Measurements from ENCODE around the gene TUBB2A.
A peak's percentile ranks its signal among the peaks of the same experiment; 100 is the strongest.
"Not testable (repeated sequence)": the region's sequence is repeated elsewhere in the genome, so short reads cannot be mapped to it uniquely, and the experiment has no call there.

TUBB2A gene

GRCh38 chr6:3179945-3180344, 22.6 kb upstream of the TUBB2A start:
- not testable (repeated sequence) for DNase-seq

GRCh38 chr6:3178666-3179065, 21.3 kb upstream of the TUBB2A start:
- DNase-seq: not testable (repeated sequence)

- DNase-seq: peak; percentile 76 to 87 (median 79)
These were observed 19.4 kb upstream of the TUBB2A start for GRCh38 chr6:3176562-3177355.

- DNase-seq: peak; percentile 8 to 35 (median 24)
These were observed 18.5 kb upstream of the TUBB2A start for GRCh38 chr6:3175715-3176402.

- not testable (repeated sequence) for DNase-seq
These were observed 16.3 kb upstream of the TUBB2A start for GRCh38 chr6:3173636-3174089.

GRCh38 chr6:3172789-3173188, 15.4 kb upstream of the TUBB2A start:
- not testable (repeated sequence) for DNase-seq

- not testable (repeated sequence) for DNase-seq
These were observed 14.2 kb upstream of the TUBB2A start for GRCh38 chr6:3171313-3172175.

- not testable (repeated sequence) for DNase-seq
These were observed 13.3 kb upstream of the TUBB2A start for GRCh38 chr6:3170676-3171075.

GRCh38 chr6:3168046-3168445, 10.7 kb upstream of the TUBB2A start:
- not testable (repeated sequence) for DNase-seq

- not testable (repeated sequence) for DNase-seq
These were observed 9.3 kb upstream of the TUBB2A start for GRCh38 chr6:3166535-3167225.

GRCh38 chr6:3165631-3166534, 8.5 kb upstream of the TUBB2A start:
- DNase-seq: peak; percentile 65 to 88 (median 80)

- peak in 3 of 4 experiments; percentile 24 to 31 (median 27) for DNase-seq
These were observed 7.0 kb upstream of the TUBB2A start for GRCh38 chr6:3164388-3164787.

- peak; percentile 54 to 76 (median 60) for DNase-seq
These were observed 5.9 kb upstream of the TUBB2A start for GRCh38 chr6:3163248-3163594.

GRCh38 chr6:3162565-3163247, 5.4 kb upstream of the TUBB2A start:
- peak; percentile 69 to 86 (median 78) for DNase-seq

- no peak for DNase-seq
These were observed 4.7 kb upstream of the TUBB2A start for GRCh38 chr6:3162067-3162497.

- DNase-seq: peak in 3 of 4 experiments; percentile 31 to 53 (median 49)
These were observed 2.7 kb upstream of the TUBB2A start for GRCh38 chr6:3159805-3160781.

- DNase-seq: peak in 3 of 4 experiments; percentile 14 to 33 (median 22)
These were observed 887 bp downstream of the TUBB2A start for GRCh38 chr6:3156184-3157130.

- not testable (repeated sequence) for DNase-seq
These were observed 1.9 kb downstream of the TUBB2A start for GRCh38 chr6:3155416-3155815.

Measured in suppressor macrophage (primary cell).